Glomerular visceral epithelial cell (primary cell): Measurements from ENCODE around the gene RNPS1.

ENCODE experiments used
- DNase-seq: peaks from one replicate; pipeline ENCODE4 v3.0.0-alpha.2; 2016; ENCODE audit errors: extremely low spot score

RNPS1 gene

GRCh38 chr16:2213817-2214718 is 53.9 kb downstream of the RNPS1 start:
- no peak for DNase-seq

- DNase-seq = no peak
These were observed 55.3 kb downstream of the RNPS1 start for GRCh38 chr16:2212362-2213324.

GRCh38 chr16:2211923-2212347 is 56.0 kb downstream of the RNPS1 start:
- DNase-seq = no peak

GRCh38 chr16:2210386-2211365 is 57.2 kb downstream of the RNPS1 start, which contains the start of gene BRICD5:
Gene BRICD5, minus strand, starts transcription at chr16:2210863. Its CDS starts 30 bp downstream, at chr16:2210833.
- peak; percentile 33 for DNase-seq

- DNase-seq = no peak
These were observed 58.0 kb downstream of the RNPS1 start for GRCh38 chr16:2210009-2210332.

DNA sequence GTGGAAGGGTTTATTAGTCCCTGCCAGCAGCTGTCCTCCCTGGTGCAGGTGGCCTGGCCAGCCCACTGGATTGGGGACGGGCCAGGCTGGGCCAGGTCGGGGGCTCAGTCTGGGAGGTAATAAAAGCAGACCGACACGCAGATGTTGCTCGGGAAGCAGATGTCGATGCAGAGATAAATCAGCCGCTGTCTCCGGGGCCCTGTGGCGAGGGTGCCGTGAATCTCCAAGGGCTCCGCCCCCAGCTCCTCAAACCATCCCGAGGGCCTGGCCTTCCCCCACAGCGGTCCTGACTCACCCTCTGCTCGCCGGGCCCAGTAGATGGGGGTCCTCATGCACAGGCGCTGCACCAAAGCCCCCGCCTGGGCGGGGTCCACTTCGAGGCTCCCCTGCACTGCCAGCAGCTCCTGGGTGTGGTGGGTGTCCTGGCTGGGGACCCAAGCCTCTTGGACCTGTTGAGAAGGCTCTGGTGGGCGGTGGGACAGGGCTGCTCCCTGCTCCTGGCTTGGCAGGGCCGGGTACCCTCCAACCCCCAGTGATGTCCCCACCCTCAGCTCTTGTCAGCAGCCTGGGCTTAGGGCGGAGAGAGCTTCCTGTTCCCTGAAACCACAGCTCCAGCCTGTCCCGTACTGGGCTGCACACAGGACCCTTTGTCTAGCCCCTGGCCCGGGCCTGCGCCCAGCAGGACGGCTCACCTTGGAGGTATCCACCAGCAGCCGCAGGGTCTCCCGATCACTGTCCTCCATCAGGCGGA is 58.5 kb downstream of the RNPS1 start:
- DNase-seq = no peak

DNA sequence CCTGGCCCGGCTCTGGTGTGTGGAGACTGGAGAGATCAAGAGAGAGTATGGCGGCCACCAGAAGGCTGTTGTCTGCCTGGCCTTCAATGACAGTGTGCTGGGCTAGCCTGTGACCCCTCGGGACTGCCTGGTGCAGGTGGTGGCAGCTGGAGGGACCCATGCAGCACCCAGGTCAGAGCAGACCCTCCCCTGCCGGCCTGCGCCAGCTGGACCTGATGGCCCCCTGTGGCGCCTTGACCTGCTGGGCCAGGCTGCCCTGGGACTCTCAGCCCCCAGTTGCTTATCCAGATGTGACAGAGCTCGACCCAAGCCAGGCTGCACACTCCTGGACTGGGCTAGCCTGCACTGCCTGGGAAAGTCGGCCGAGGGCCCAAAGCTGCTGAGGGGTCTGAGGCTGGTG is 59.2 kb downstream of the RNPS1 start:
- DNase-seq = no peak

- no peak for DNase-seq
These were observed 59.6 kb downstream of the RNPS1 start for GRCh38 chr16:2208308-2208707.

GRCh38 chr16:2207872-2208271 is 60.1 kb downstream of the RNPS1 start:
- DNase-seq = no peak

DNA sequence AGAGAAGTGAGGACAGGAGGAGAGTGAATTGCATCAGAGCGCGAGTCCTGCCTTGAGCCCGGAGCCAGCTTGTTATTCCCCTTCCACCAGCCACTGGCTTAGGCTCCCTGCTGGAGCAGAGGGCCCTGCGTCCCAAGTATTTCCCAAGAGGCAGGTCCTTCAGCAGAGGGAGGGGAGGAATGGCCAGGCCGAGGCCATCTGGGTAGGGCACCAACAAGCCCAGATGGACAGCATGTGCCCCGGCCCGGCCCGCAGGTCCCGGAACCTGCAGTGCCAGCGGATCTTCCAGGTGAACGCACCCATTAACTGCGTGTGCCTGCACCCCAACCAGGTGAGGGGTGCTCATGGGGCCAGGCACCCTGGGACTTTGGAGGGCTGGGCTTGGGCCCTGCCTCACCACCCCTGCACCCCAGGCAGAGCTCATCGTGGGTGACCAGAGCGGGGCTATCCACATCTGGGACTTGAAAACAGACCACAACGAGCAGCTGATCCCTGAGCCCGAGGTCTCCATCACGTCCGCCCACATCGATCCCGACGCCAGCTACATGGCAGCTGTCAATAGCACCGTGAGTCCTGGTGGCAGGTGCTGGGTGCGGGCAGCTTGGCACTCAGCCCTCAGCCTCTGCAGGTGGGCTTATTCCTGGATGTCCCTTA is 61.0 kb downstream of the RNPS1 start:
- DNase-seq = no peak

DNA sequence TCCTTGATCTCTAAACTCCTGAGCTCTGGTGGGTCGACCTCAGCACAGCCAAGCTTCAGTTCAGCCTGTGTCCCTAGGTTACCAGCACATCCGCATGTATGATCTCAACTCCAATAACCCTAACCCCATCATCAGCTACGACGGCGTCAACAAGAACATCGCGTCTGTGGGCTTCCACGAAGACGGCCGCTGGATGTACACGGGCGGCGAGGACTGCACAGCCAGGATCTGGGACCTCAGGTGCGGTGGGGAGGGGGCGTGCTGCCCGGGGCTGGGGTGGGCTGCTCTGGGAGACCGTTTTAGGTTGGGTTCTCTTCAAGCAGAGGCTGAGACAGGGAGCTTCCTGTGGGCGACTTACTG is 61.5 kb downstream of the RNPS1 start:
- no peak for DNase-seq

- no peak for DNase-seq
These were observed 62.0 kb downstream of the RNPS1 start for GRCh38 chr16:2205967-2206313.

GRCh38 chr16:2205104-2205966 is 62.6 kb downstream of the RNPS1 start, which contains the start of gene MLST8:
Gene MLST8, plus strand, starts transcription at chr16:2205454. Its CDS starts 632 bp downstream, at chr16:2206086.
- DNase-seq = peak; percentile 85

DNA sequence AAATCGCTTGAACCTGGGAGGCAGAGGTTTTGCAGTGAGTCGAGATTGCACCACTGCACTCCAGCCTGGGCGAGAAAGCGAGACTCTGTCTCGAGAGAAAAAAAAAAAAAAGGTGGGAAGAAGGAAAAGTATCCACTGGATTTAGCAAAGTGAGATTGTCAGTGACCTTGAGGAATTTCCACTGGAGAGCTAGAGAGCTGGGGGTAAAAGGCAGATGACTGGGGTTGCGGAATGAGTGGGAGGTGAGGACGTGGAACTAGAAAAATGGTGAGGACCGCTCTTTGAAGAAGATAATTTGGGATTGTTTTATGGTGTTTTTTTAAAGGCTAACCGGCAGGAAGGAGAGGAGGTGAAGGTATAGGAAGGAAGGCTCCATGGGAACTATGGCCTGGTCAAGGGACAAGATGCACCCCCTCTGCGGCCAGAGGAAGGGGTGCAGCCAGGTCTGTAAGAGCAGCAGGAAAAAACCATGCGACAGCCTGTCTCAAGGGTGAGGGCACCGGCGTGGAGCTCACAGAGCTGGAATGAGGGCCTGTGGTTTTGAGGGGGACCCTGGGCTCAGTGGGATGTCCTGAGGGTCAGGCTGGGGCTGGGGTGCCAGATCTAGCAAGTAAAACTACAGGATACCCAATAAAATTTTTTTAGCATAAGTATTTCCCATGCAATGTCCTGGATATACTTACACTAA is 63.4 kb downstream of the RNPS1 start:
- no peak for DNase-seq
